Activated naive CD4-positive, alpha-beta T cell (primary cell): ENCODE results near the gene CHIC2.
"Not testable (repeated sequence)": the region's sequence is repeated elsewhere in the genome, so short reads cannot be mapped to it uniquely, and the experiment has no call there.

Source experiments
- DNase-seq, 4 experiments: peaks; one replicate each; lab custom pipeline; 2025; lab: John Stamatoyannopoulos, UW

CHIC2 gene

GRCh38 chr4:54064317-54065111, at the start of gene CHIC2:
TSS of gene CHIC2 (minus strand) at chr4:54064605. CDS start at chr4:54064300, 305 bp downstream.
- DNase-seq = peak; percentile 88 to 97 (median 90)

DNA sequence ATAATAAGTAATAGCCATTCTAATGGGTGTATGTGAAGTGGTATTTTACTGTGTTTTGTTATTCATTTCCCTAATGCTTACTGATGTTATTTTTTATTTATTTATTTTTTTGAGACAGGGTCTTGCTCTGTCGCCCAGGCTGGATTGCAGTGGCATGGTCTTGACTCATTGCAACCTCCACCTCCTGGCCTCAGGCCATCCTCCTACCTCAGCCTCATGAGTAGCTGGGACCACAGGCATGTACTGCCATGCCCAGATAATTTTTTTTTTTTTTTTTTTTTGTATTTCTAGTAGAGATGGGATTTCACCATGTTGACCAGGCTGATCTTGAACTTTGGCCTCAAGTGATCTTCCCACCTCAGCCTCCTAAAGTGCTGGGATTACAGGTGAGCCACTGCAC, 48.8 kb upstream of the CHIC2 start:
- not testable (repeated sequence) for DNase-seq

DNA sequence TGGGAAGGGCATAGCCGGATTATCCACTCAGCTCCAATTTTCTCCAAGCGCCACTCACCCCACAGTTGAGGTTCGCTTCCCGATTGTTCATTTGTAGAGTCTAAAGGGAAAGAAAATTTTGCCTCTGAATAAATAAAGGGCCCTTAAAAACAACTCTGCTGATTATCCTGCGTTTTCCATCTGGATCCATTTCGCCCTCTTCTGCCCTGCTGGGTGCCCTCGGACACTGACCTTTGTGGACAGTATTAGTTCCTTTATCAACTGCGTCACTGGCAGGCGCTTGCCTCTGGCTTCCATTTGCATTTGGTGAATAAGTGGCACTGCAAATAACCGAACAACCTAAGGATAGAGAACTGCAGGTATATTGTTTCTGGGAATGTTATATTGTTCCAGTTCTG, 45.6 kb upstream of the CHIC2 start:
- DNase-seq = no peak

DNA sequence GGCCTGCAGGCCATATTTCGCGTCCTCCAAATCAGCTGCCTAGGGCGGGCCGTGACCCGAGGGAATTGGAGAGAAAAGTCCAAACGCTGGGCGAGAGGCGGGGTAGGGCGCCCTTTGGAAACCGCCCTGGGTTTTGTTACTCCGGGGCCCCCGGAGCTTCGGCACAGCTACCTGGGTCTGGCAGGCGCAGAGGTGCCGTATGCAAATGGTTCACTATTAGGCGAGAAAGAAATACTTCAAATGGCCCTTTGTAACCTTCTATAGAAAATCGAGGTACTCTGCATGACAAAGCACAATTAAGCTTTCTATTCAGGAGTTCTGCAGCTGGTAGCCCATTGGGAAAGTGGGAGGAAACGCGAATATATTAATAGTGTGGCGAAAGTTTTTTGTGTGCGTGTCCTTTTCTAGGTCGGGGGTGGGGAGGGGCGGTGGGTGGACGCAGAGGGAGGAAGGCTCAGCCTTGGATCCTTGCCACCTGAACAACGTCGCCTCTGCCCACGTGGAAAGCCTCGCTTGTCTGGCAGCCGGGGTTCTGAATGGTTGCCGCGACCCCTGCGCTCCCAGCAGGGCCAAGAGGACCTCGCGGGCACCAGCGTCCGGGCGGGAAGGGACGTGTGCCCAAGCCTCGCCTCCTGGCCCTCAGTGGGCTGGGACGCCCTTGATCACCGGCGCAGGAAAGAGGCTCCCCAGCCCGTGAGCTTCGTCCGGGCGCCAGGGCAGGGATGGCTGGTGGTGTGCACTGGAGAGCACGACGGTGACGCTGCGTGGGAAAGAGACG, 45.0 kb upstream of the CHIC2 start:
- no peak for DNase-seq

GRCh38 chr4:54107951-54108748, 43.7 kb upstream of the CHIC2 start:
- no peak for DNase-seq

DNA sequence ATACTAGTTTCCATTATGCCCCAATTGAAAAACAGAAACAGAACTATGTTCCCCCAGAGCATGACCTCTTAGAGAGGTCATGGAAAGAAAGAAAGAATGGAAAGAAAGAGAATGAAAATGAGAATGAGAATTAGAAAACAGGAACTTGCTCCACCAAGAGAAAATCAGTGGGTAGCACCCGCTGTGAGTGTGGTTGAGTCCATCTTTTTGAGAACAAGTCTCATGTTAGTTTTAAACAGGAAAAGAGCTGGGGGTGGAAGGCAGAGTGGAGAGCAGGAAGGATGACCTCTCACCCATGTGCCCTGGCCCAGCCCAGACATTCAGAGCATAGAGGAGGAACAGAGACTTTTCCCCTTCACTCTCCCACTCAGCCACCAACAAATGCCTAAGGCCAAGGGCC, 40.5 kb upstream of the CHIC2 start:
- no peak for DNase-seq

DNA sequence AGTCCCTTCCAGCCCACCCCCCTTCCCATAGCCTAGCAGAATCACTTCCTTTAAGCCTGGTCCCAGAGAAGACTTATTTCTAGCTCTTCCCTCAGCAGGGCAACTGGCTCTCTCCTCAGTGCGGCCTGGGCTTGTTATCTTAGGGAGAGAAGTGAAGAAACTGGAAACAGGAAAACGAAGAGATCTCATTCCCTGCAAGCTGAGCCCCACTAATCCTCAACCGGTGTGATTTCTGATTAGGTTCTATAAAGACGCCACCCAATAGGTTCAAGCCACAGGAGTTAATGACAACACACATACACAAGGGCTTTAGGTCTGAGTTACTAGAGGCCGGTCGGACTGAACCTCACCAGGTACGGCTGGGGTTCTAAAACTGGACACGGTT, 38.8 kb upstream of the CHIC2 start:
- DNase-seq = no peak

GRCh38 chr4:54102531-54103106, 38.2 kb upstream of the CHIC2 start:
- DNase-seq = no peak

- DNase-seq = no peak
These were observed 37.0 kb upstream of the CHIC2 start for GRCh38 chr4:54101190-54102041.

DNA sequence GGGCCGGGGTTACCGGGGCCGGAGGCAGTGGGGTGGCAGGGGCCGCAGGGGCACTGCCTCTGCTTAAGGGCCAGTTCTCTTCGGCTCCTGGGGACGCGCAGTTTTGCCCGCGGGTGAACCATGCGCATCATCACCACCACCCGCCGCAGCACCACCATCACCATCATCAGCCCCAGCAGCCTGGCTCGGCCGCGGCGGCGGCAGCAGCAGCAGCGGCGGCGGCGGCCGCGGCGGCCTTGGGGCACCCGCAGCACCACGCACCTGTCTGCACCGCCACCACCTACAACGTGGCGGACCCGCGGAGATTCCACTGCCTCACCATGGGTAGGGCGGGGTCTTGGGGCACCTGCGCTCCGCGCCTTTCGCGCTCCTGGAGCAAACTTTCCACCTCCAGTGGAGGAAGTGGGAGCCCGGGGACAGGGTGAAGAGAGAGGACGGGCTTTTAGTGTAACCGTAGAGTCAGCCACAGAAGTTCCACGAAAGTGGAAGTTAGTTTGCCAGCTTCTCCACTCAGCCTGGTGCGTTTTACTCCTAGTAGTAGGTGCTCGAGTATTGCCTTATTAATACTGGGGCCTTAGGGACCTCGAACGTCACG, 36.3 kb upstream of the CHIC2 start:
- no peak for DNase-seq

DNA sequence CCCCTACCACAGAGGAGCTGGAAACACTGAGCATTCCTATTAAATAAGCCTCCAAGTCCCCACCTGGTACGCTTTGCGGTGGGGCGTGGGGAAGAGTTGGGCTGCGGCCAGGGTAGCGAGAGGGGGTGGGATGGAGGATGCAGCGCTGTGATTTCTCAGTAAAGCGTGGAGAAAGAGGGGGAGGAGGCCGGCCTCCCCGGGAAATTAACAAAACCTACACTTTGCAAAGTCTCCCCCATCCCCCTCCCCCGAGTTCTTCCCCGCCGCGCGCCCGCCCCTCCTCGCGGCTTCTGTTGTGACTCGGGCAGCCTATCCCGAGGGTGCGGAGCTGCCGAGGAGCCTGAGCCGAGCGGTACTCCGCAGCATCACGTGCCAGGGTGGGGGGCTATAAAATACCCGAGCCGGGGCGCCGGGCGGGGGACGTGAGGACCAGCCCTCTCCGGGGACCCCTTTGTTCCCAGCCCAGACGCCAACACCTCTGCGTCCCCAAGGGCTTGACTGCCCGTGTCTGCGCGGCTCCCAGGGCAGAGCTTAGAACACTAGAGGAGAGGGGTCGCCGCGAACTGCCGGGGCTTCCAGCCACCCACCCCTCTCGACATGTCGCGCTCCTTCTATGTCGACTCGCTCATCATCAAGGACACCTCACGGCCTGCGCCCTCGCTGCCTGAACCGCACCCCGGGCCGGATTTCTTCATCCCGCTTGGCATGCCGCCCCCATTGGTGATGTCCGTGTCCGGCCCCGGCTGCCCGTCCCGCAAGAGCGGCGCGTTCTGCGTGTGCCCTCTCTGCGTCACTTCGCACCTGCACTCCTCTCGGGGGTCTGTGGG, 35.6 kb upstream of the CHIC2 start, which contains the start of gene GSX2:
Gene GSX2, plus strand, starts transcription at position 416 of the 827 bp plus-strand sequence. Its CDS starts 182 bp downstream, at position 598.
- DNase-seq = no peak

GRCh38 chr4:54099287-54099747, 34.9 kb upstream of the CHIC2 start:
- DNase-seq = no peak

- DNase-seq = no peak
These were observed 34.0 kb upstream of the CHIC2 start for GRCh38 chr4:54098375-54098774.

DNA sequence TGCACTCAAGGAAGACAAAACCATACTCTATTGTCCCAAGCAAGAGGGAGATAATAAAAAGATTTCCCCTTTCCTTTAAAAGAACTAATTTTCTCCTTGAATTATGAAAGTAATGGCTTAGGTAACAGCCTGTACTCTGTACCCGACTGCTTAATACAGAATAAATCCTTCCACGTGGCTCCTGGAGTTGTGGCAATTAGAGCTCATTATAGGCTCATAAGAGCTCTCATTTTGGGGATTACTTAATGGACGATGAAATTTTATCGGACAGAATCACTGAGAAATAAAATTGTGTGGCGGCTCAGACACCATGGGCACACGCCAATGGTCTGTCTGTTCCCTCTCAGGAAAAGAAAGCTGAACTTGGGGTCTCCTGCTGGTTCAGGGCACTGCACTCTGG, 32.7 kb upstream of the CHIC2 start:
- no peak for DNase-seq

DNA sequence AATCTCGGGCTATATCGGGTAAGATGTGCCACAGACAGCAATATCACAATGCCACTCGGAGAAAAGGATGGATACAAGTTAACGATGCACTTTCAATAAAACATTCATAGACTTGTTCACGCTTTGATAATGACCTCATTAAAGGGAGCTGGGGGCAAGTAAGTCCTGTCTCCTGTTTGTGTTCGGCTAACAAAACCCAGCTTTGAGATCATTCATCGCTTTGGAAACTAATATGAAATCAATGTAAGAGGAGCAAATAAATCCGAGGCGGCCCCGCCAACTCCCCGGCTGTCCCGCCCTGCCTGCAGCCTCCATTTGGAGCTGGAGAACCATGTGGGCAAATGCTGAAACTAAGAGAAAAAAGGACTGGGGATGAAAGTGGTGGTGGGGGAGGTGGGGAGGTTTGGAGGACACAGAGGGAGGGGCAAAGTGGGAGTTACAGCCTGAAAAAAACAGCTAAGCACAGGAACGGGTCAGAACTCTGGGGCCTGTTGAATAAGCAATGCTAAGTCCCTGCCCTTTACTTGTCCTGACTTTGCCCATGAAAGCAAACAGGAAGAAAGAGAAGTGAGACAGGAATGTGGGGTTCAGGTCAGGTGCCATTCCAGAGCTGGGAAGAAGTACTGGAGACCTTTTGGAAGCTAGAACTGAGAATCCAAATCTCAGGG, 32.0 kb upstream of the CHIC2 start:
- DNase-seq = no peak

DNA sequence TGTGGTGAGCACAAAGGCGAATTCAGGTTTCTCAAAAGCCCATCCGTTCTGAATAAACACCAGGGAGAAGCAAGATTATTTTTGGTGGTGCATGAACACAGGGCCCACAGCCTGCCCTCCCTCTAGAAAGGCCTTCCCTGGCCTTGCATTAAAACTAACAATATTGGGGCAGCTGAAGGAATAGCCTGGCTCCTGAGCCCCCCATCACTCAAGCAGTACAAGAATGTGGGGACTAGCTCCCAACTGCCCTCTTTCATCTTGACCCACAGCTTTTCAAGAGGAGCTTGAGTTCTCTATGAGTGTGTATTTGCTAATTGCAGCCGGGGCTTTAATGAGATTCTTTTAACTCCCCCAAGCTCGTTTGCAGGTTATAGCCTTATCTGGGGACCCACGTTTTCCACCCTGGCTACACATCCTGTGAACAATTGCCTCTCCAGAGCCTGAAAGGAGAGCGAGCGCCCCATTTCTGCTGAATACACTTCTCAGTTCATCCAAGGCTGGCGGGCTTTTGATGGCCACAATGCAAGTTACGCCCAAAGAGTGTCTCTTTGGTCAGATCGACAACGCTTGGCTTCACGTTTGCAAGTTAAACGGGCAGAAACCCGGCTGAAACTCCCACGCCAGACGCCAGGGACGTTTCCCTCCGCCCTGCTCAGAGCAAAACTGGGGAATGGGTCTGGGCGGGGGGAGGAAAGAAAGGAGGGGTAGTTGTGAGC, 30.9 kb upstream of the CHIC2 start:
- no peak for DNase-seq

GRCh38 chr4:54094451-54094850, 30.0 kb upstream of the CHIC2 start:
- no peak for DNase-seq
